OCI-LY3 (cell line): ENCODE data around the gene SRSF11.

Experiments used
- CTCF ChIP-seq: fragments of 200-600, 300-600 bp; sonication (generic); IDR thresholded peaks from 2 replicates; pipeline ENCODE4 v1.5.1; 2014; ENCODE audit warnings: antibody characterized with exemption, low read length, low read depth
- EZH2phosphoT487 ChIP-seq: fragments of 200-600 bp; shearing (Covaris generic); IDR thresholded peaks from 2 replicates; pipeline ENCODE4 v1.6.1; 2018; ENCODE audit warnings: antibody characterized with exemption, mixed run types, low read depth

GRCh38 chr1:70190180-70190579, 31.0 kb upstream of the SRSF11 start:
- TF ChIP-seq CTCF (no peak), EZH2phosphoT487 (no peak)
